ENCODE data around the gene MTARC2. TPM values are rescaled to one million over a fixed set of nuclear protein-coding genes. Genes with fewer than 3 reads are reported as not detected.

MTARC2 gene
- total and polyA plus RNA-seq, 10 of the 15 experiments (the other 5 are each of a cell fraction or from before 2014, with no cell fraction given), result 1.9 to 5.5 (median 3.3) TPM

- H3K36me3 ChIP-seq (ENCODE audit: control insufficient read depth in 2 of 2, insufficient read depth in 2 of 2, low read length in 1 of 2), result no peaks in the 10 kb centered on the region
- intact Hi-C loops (cut with micrococcal nuclease; ENCODE audit: unreplicated experiment), result no loop called here
- in situ Hi-C loops (cut with MboI), result no loop called here
- no peak overlapping the region for H3K27ac ChIP-seq (ENCODE audit: control insufficient read depth, insufficient read depth)
- no peak for DNase-seq (ENCODE audit: low read depth, low spot score)
- ATAC-seq, result peak; percentile 47
- no peak overlapping the region for H3K9ac ChIP-seq (ENCODE audit: control insufficient read depth, insufficient read depth, low read length)
- TF ChIP-seq IKZF1 (conservative IDR thresholded peaks at IDR 0.05), result no peak
- TF ChIP-seq, protein P1, sequence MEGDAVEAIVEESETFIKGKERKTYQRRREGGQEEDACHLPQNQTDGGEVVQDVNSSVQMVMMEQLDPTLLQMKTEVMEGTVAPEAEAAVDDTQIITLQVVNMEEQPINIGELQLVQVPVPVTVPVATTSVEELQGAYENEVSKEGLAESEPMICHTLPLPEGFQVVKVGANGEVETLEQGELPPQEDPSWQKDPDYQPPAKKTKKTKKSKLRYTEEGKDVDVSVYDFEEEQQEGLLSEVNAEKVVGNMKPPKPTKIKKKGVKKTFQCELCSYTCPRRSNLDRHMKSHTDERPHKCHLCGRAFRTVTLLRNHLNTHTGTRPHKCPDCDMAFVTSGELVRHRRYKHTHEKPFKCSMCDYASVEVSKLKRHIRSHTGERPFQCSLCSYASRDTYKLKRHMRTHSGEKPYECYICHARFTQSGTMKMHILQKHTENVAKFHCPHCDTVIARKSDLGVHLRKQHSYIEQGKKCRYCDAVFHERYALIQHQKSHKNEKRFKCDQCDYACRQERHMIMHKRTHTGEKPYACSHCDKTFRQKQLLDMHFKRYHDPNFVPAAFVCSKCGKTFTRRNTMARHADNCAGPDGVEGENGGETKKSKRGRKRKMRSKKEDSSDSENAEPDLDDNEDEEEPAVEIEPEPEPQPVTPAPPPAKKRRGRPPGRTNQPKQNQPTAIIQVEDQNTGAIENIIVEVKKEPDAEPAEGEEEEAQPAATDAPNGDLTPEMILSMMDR (IDR thresholded peaks at IDR 0.05 in 2 of 3, conservative IDR thresholded peaks at IDR 0.05 in 1 of 3; ENCODE audit: control insufficient read depth in 2 of 3, extremely low read depth in 1 of 3, insufficient read depth in 1 of 3, low read depth in 3 of 3, low read length in 3 of 3), result peak in 2 of 3 experiments; percentile 2 to 14; a peak in 1 of 6 replicates
- 0 out of 2 replicates have a peak, but pooled peaks have one; percentile 30 for TF ChIP-seq NR2F1 (conservative IDR thresholded peaks at IDR 0.05)
- TF ChIP-seq DPF2 (IDR thresholded peaks at IDR 0.05), result 0 out of 2 replicates have a peak, but pooled peaks have one; percentile 19
- TF ChIP-seq CREB1 (IDR thresholded peaks at IDR 0.05; ENCODE audit: low read depth), result no peak
- peak; percentile 27 for TF ChIP-seq SMAD1 (IDR thresholded peaks at IDR 0.05; ENCODE audit: low read depth, partially characterized antibody)
- H3K27me3 ChIP-seq (replicated peaks in 1 of 2; ENCODE audit: control insufficient read depth in 2 of 2, insufficient read depth in 2 of 2, low read length in 1 of 2), result no peaks in the 10 kb centered on the region
- no peaks in the 10 kb centered on the region for H3K79me2 ChIP-seq (ENCODE audit: control insufficient read depth, insufficient read depth, low read length)
- H3K4me1 ChIP-seq (ENCODE audit: control insufficient read depth, insufficient read depth, low read length), result no peaks in the 10 kb centered on the region; the same call in none of the 2 replicates
- no TSS peak for BruUV-seq (replicated peaks)
- no peak overlapping the region; the same call in 1 of the 2 replicates for H2AFZ ChIP-seq (ENCODE audit: control insufficient read depth, low read depth, low read length)
- SMC1A ChIA-PET (ENCODE audit: uncharacterized antibody, unreplicated experiment), result interaction anchor here (0.8 to 1.1 kb wide), 4 partner anchors 9 to 30 kb away, joined by 3 to 8 read pairs (median 4); no protein-coding TSS in a partner anchor
- 51% methylated on average over 5 of the region's 5 CpGs for WGBS (ENCODE audit: insufficient coverage, insufficient replicate concordance, low lambda C conversion rate, missing lambda C conversion rate)
- no peak overlapping the region for H3K4me3 ChIP-seq
- H4K20me1 ChIP-seq (ENCODE audit: control insufficient read depth, insufficient read depth), result no peaks in the 10 kb centered on the region
- CTCF ChIA-PET, result interaction anchor here (1.0 to 2.5 kb wide), 3 partner anchors 8 to 35 kb away, joined by 3 to 8 read pairs (median 4); no protein-coding TSS in a partner anchor
- FAIRE-seq, result no peak
- RAD21 ChIA-PET (ENCODE audit: unreplicated experiment), result interaction anchor here (1.0 to 1.2 kb wide), 2 partner anchors 65 to 549 kb away, joined by 3 read pairs; no protein-coding TSS in a partner anchor
- H3K4me2 ChIP-seq (ENCODE audit: control insufficient read depth, insufficient read depth), result peak overlapping the region; percentile 22; the same call in 1 of the 2 replicates
- POLR2A ChIA-PET, result interaction anchor here (0.6 kb wide), 1 partner anchor 544 kb away, joined by 10 read pairs; no protein-coding TSS in a partner anchor
- H3K9me3 ChIP-seq (replicated peaks; ENCODE audit: control insufficient read depth, insufficient read depth, low read length), result no peaks in the 10 kb centered on the region; the same call in 2 of the 3 replicates
Observed at GRCh38 chr1:220768126-220768601, 20.0 kb downstream of the MTARC2 start.

Data from GM12878 (cell line).